PC-9 (cell line): Measurements from ENCODE around the gene HOXA5. TPM values are rescaled to one million over a fixed set of nuclear protein-coding genes. Genes with fewer than 3 reads are reported as not detected.

Experiments
- BruUV-seq: library from RNA; stranded (reverse); fragments of 400-500 nt; replicated peaks from 2 replicates; lab custom pipeline; 2021; lab: Mats Ljungman, UMichigan
- CTCF ChIA-PET: fragments of 300-600 bp; sonication (Branson Sonifier 250); formaldehyde crosslinking; loops from one replicate; lab custom pipeline; 2022; ENCODE audit warnings: antibody characterized with exemption; lab: Charles Lee
- POLR2A ChIA-PET: fragments of 300-600 bp; sonication (Branson Sonifier 250); formaldehyde crosslinking; loops from one replicate; lab custom pipeline; 2022; ENCODE audit warnings: antibody characterized with exemption; ENCODE audit not compliant: unreplicated experiment; lab: Charles Lee
- DNase-seq, 2 experiments: peaks; one replicate each; pipeline versions ENCODE4 v3.0.0 to v3.0.0-alpha.2; 2015 to 2022; ENCODE audit warnings: mixed read lengths in 1 of 2
- H2AFZ ChIP-seq: fragments of 200-600 bp; sonication (generic); 2 replicates; pipeline ENCODE4 v1.8.1; 2017; ENCODE audit warnings: antibody characterized with exemption
- H3F3A ChIP-seq: fragments of 200-600 bp; sonication (generic); 2 replicates; pipeline ENCODE4 v1.8.1; 2017; ENCODE audit warnings: antibody characterized with exemption, mild to moderate bottlenecking, low read depth; ENCODE audit not compliant: insufficient read depth
- H3K27ac ChIP-seq: fragments of 200-600 bp; sonication (generic); 2 replicates; pipeline ENCODE4 v1.6.1; 2016; ENCODE audit warnings: mixed run types
- H3K27me3 ChIP-seq: fragments of 200-600 bp; sonication (generic); 2 replicates; pipeline ENCODE4 v1.6.1; 2016; ENCODE audit warnings: low read depth, mixed run types; ENCODE audit not compliant: insufficient read depth
- H3K36me3 ChIP-seq: fragments of 200-600 bp; sonication (generic); 2 replicates; pipeline ENCODE4 v1.6.1; 2016; ENCODE audit warnings: low read depth, mixed run types
- H3K4me1 ChIP-seq: fragments of 200-600 bp; sonication (generic); replicated peaks from 2 replicates; pipeline ENCODE4 v1.6.1; 2016; ENCODE audit warnings: mixed run types; ENCODE audit not compliant: insufficient read depth
- H3K4me2 ChIP-seq: fragments of 200-600 bp; sonication (generic); 2 replicates; pipeline ENCODE4 v1.6.1; 2017; ENCODE audit warnings: mixed run types
- H3K4me3 ChIP-seq: fragments of 200-600 bp; sonication (generic); 2 replicates; pipeline ENCODE4 v1.6.1; 2016; ENCODE audit warnings: mixed run types
- H3K79me2 ChIP-seq: fragments of 200-600 bp; sonication (generic); 2 replicates; pipeline ENCODE4 v1.6.1; 2017; ENCODE audit warnings: low read depth, mixed run types
- H3K9me2 ChIP-seq: fragments of 200-600 bp; sonication (generic); 2 replicates; pipeline ENCODE4 v1.8.1; 2017; ENCODE audit warnings: mild to moderate bottlenecking; ENCODE audit not compliant: insufficient read depth
- H3K9me3 ChIP-seq: fragments of 200-600 bp; sonication (generic); 2 replicates; pipeline ENCODE4 v1.8.1; 2016; ENCODE audit warnings: low read depth; ENCODE audit not compliant: insufficient read depth
- H4K20me1 ChIP-seq: fragments of 200-600 bp; sonication (generic); 2 replicates; pipeline ENCODE4 v1.8.1; 2017; ENCODE audit not compliant: insufficient read depth
- EZH2 ChIP-seq: fragments of 200-600 bp; sonication (generic); IDR thresholded peaks from 2 replicates; pipeline ENCODE4 v1.8.0; 2017; ENCODE audit warnings: antibody characterized with exemption, low read depth
- intact Hi-C: fragments of 100-400 bp; cut with micrococcal nuclease; formaldehyde crosslinking; loops from one replicate; pipeline ENCODE4 v1.10.0; 2022; ENCODE audit not compliant: unreplicated experiment
- total RNA-seq: library from RNA; stranded (reverse); gene quantifications from 2 replicates; pipeline ENCODE4 v1.2.3, GENCODE V29; 2021
- TF ChIP-seq, protein P1 (sequence below): fragments of 200-600 bp; sonication (generic); conservative IDR thresholded peaks from 2 replicates; pipeline ENCODE4 v1.6.1; 2017; ENCODE audit warnings: mixed run types, antibody characterized with exemption, mild to moderate bottlenecking, moderate library complexity

HOXA5 gene
- total RNA-seq, 1 experiment from 2014 or later, result 1.0 TPM

DNA sequence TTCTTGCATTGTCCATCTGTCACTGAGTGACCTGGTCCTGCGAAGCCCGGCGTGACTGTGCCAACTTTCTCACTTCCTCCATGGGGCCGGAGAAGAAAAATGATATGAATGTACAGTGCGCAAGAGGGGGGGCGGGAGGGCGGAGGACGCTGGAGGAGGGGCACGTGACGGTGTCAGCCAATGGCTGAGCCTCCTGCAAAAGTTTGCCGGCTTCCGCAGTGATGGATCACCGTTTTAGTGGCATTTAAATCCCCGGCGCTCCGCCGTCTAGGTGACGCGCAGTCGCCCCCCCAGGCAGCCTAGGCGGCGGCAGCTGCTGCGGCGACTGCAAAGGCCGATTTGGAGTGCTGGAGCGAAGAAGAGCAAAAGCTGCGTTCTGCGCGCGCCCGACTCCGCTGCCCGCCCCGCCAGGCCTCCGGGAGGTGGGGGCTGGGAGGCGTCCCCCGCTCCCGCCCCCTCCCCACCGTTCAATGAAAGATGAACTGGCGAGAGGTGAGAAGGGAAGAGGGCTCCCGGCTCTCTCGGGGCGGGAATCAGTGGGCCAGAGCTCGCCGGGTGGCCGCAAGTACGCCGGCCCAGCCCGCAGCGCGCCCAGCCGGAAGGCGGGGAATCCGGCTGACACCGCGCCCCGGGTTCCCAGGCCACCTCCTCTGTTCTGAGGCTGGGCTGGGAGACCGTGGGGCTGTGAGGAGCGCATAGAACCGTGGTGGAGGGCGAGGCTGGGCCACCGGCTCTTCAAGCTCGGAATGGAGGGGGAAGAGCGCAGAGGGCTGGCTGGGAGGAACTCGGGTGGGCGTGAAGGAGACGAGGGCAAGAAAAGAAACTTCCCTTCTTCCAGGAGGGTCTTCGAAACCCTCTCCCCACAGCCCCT lies 47.3 kb downstream of the HOXA5 start, which contains the start of gene HOXA1:
Gene HOXA1, minus strand, starts transcription at position 104 of the 871 bp plus-strand sequence. Its CDS starts 88 bp downstream, at position 16.
- ChIA-PET POLR2A (no interaction called here), CTCF (interaction anchor here (0.6 kb wide), 1 partner anchor 32 kb away, joined by 3 read pairs; no protein-coding TSS in a partner anchor)
- Histone ChIP-seq H3K4me1 (peaks cover 43% of the 10 kb centered on the region), H3K79me2 (no peaks in the 10 kb centered on the region), H2AFZ (no peak within 1 kb of the TSS), H3K27me3 (no peaks in the 10 kb centered on the region), H3K36me3 (peaks cover 6% of the 10 kb centered on the region; the same call in 1 of the 2 replicates), H3K9me2 (no peaks in the 10 kb centered on the region), H3K4me3 (no peak within 1 kb of the TSS), H3K27ac (no peak within 1 kb of the TSS), H3K9me3 (no peaks in the 10 kb centered on the region), H3F3A (peaks cover 33% of the 10 kb centered on the region), H4K20me1 (no peaks in the 10 kb centered on the region), H3K4me2 (no peak within 1 kb of the TSS)
- DNase-seq, result no peak
- BruUV-seq, result no TSS peak
- TF ChIP-seq, protein P1, sequence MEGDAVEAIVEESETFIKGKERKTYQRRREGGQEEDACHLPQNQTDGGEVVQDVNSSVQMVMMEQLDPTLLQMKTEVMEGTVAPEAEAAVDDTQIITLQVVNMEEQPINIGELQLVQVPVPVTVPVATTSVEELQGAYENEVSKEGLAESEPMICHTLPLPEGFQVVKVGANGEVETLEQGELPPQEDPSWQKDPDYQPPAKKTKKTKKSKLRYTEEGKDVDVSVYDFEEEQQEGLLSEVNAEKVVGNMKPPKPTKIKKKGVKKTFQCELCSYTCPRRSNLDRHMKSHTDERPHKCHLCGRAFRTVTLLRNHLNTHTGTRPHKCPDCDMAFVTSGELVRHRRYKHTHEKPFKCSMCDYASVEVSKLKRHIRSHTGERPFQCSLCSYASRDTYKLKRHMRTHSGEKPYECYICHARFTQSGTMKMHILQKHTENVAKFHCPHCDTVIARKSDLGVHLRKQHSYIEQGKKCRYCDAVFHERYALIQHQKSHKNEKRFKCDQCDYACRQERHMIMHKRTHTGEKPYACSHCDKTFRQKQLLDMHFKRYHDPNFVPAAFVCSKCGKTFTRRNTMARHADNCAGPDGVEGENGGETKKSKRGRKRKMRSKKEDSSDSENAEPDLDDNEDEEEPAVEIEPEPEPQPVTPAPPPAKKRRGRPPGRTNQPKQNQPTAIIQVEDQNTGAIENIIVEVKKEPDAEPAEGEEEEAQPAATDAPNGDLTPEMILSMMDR, result no peak
- no peak for TF ChIP-seq EZH2
- intact Hi-C loops, result no loop called here

DNA sequence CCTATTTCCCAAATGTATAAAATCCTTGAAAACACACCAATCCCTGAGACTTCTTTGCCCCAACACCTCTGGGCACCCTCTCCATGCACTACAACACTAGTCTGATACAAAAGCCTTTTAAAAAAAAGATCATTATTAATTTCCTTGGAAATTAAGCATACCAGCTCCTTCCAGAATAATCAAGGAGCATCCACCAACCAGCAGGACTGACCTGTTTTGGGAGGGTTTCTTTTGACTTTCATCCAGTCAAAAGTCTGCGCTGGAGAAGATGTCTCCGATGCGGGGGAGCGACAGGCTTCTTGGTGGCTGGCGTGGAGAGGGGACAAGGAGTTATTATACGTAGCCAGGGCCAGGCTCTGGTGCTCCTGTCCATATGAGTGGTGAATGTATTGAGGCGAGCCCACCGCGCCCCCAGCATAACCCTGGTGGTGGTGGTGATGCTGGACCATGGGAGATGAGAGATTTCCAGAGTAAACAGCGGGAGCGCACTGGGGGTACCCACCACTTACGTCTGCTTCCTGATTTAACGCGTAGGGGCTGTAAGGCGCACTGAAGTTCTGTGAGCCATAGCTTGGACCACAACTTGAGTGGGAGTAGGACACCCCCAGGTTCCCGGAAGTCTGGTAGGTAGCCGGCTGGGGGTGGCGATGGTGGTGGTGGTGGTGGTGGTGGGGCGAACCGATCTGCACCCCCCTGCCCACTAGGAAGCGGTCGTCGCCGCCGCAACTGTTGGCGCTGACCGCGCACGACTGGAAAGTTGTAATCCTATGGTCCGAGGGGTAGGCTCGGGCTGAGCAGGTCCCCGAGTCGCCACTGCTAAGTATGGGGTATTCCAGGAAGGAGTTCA lies 48.2 kb downstream of the HOXA5 start:
- H3K9me2 ChIP-seq, result no peaks in the 10 kb centered on the region
- H3K4me3 ChIP-seq, result no peak overlapping the region
- TF ChIP-seq, protein P1, result no peak
- TF ChIP-seq EZH2, result no peak
- H3K27me3 ChIP-seq, result no peaks in the 10 kb centered on the region
- H3K4me2 ChIP-seq, result no peak overlapping the region
- no peaks in the 10 kb centered on the region for H4K20me1 ChIP-seq
- no peak overlapping the region for H2AFZ ChIP-seq
- H3K27ac ChIP-seq, result no peak overlapping the region
- peaks cover 1% of the 10 kb centered on the region; the same call in 1 of the 2 replicates for H3K36me3 ChIP-seq
- POLR2A ChIA-PET, result no interaction called here
- peaks cover 33% of the 10 kb centered on the region for H3F3A ChIP-seq
- no peaks in the 10 kb centered on the region for H3K79me2 ChIP-seq
- CTCF ChIA-PET, result no interaction called here
- BruUV-seq, result no TSS peak
- no peak for DNase-seq
- no peaks in the 10 kb centered on the region for H3K9me3 ChIP-seq
- H3K4me1 ChIP-seq, result peaks cover 51% of the 10 kb centered on the region
- intact Hi-C loops, result no loop called here

DNA sequence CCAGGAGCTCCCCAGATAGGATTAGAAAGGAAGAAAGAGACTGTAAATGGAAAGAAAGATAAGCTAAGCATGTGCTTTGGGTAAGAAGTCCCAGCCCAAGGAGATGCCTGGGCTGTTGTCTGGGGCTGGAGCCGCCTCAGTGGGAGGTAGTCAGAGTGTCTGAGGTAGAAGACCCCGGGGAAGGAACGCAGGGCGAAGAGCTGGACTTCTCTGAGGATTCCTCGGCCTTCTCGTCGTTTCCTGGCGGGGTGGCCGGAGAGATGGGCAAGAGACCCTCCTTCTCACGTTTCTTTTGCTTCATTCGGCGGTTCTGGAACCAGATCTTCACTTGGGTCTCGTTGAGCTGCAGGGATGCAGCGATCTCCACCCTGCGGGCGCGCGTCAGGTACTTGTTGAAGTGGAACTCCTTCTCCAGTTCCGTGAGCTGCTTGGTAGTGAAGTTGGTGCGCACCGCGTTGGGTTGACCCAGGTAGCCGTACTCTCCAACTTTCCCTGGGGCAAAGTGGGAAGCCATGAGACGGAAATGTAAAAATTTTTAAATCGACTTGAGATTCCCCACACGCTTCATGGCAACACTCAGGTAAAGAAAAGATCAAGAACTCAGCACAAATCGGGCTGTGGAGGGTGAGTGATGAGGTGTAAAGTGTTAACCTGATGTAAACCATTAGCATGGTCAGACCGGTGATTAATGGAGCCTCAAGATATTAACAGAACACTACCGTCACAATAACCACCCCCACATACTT lies 49.0 kb downstream of the HOXA5 start:
- H3K4me3 ChIP-seq, result no peak overlapping the region
- H3K36me3 ChIP-seq, result no peaks in the 10 kb centered on the region
- no peaks in the 10 kb centered on the region for H3K27me3 ChIP-seq
- no peaks in the 10 kb centered on the region for H4K20me1 ChIP-seq
- no peak overlapping the region for H2AFZ ChIP-seq
- CTCF ChIA-PET, result interaction anchor here (0.5 to 1.1 kb wide), 2 partner anchors 28 to 51 kb away, joined by 3 to 5 read pairs; no protein-coding TSS in a partner anchor
- no peaks in the 10 kb centered on the region for H3K9me2 ChIP-seq
- intact Hi-C loops, result no loop called here
- POLR2A ChIA-PET, result no interaction called here
- peaks cover 25% of the 10 kb centered on the region; the same call in 1 of the 2 replicates for H3F3A ChIP-seq
- no peak for DNase-seq
- TF ChIP-seq, protein P1, result no peak
- no peak for TF ChIP-seq EZH2
- H3K4me2 ChIP-seq, result no peak overlapping the region
- BruUV-seq, result no TSS peak
- H3K9me3 ChIP-seq, result no peaks in the 10 kb centered on the region
- H3K4me1 ChIP-seq, result peaks cover 57% of the 10 kb centered on the region
- H3K27ac ChIP-seq, result no peak overlapping the region
- H3K79me2 ChIP-seq, result no peaks in the 10 kb centered on the region
